Measurements from ENCODE around the gene SPTLC1. TPM values are rescaled to one million over a fixed set of nuclear protein-coding genes. Genes with fewer than 3 reads are reported as not detected.

SPTLC1 gene
- total RNA-seq, 4 donors from 2014 or later: 105 to 115 (median 109) TPM

- H3K27me3 ChIP-seq: no peaks in the 10 kb centered on the region
- H3K36me3 ChIP-seq: peaks cover 80% of the 10 kb centered on the region
- H3K4me1 ChIP-seq: no peaks in the 10 kb centered on the region
- DNase-seq (ENCODE audit: low spot score in 2 of 2): no peak
- no peak overlapping the region for H3K4me3 ChIP-seq
- 75% methylated on average over 2 of the region's 2 CpGs for WGBS
- no peak for TF ChIP-seq EP300 (IDR thresholded peaks at IDR 0.05)
- TF ChIP-seq POLR2A (IDR thresholded peaks at IDR 0.05): no peak
- no peak for TF ChIP-seq POLR2AphosphoS5 (IDR thresholded peaks at IDR 0.05)
- TF ChIP-seq CTCF (IDR thresholded peaks at IDR 0.05): no peak
- no peak overlapping the region for H3K27ac ChIP-seq
- no peaks in the 10 kb centered on the region for H3K9me3 ChIP-seq
Measured at GRCh38 chr9:92044936-92045335, 70.3 kb downstream of the SPTLC1 start.

- 92% methylated on average over 3 of the region's 3 CpGs for WGBS
- Histone ChIP-seq H3K27ac (no peak overlapping the region), H3K4me3 (no peak overlapping the region), H3K9me3 (no peaks in the 10 kb centered on the region), H3K27me3 (no peaks in the 10 kb centered on the region), H3K36me3 (peaks cover 72% of the 10 kb centered on the region), H3K4me1 (no peaks in the 10 kb centered on the region)
- DNase-seq (ENCODE audit: low spot score in 2 of 2): no peak
- TF ChIP-seq CTCF (IDR thresholded peaks at IDR 0.05) (no peak), POLR2AphosphoS5 (IDR thresholded peaks at IDR 0.05) (no peak), POLR2A (IDR thresholded peaks at IDR 0.05) (no peak), EP300 (IDR thresholded peaks at IDR 0.05) (no peak)
Measured at GRCh38 chr9:92043002-92043401, 72.2 kb downstream of the SPTLC1 start.

- no peaks in the 10 kb centered on the region for H3K27me3 ChIP-seq
- no peak overlapping the region for H3K27ac ChIP-seq
- no peak overlapping the region for H3K4me3 ChIP-seq
- H3K36me3 ChIP-seq: peaks cover 75% of the 10 kb centered on the region
- DNase-seq (ENCODE audit: low spot score in 2 of 2): no peak
- H3K4me1 ChIP-seq: no peaks in the 10 kb centered on the region
- no peak for TF ChIP-seq CTCF (IDR thresholded peaks at IDR 0.05)
- no peak for TF ChIP-seq EP300 (IDR thresholded peaks at IDR 0.05)
- TF ChIP-seq POLR2AphosphoS5 (IDR thresholded peaks at IDR 0.05): no peak
- TF ChIP-seq POLR2A (IDR thresholded peaks at IDR 0.05): no peak
- H3K9me3 ChIP-seq: no peaks in the 10 kb centered on the region
- 100% methylated on average over 1 of the region's 1 CpG for WGBS
Measured at GRCh38 chr9:92042260-92042659, 73.0 kb downstream of the SPTLC1 start.

GRCh38 chr9:92036756-92037155 is 78.5 kb downstream of the SPTLC1 start:
- Histone ChIP-seq H3K27me3 (no peaks in the 10 kb centered on the region), H3K4me1 (no peaks in the 10 kb centered on the region), H3K27ac (no peak overlapping the region), H3K36me3 (peaks cover 70% of the 10 kb centered on the region), H3K9me3 (no peaks in the 10 kb centered on the region), H3K4me3 (no peak overlapping the region)
- TF ChIP-seq CTCF (IDR thresholded peaks at IDR 0.05) (no peak), POLR2AphosphoS5 (IDR thresholded peaks at IDR 0.05) (no peak), EP300 (IDR thresholded peaks at IDR 0.05) (no peak), POLR2A (IDR thresholded peaks at IDR 0.05) (no peak)
- no peak for DNase-seq (ENCODE audit: low spot score in 2 of 2)
- WGBS: 87% methylated on average over 2 of the region's 2 CpGs

- WGBS: 91% methylated on average over 5 of the region's 5 CpGs
- no peaks in the 10 kb centered on the region for H3K27me3 ChIP-seq
- peaks cover 68% of the 10 kb centered on the region for H3K36me3 ChIP-seq
- H3K9me3 ChIP-seq: no peaks in the 10 kb centered on the region
- TF ChIP-seq CTCF (IDR thresholded peaks at IDR 0.05) (no peak), POLR2A (IDR thresholded peaks at IDR 0.05) (no peak), EP300 (IDR thresholded peaks at IDR 0.05) (no peak), POLR2AphosphoS5 (IDR thresholded peaks at IDR 0.05) (no peak)
- no peak for DNase-seq (ENCODE audit: low spot score in 2 of 2)
- H3K4me3 ChIP-seq: no peak overlapping the region
- H3K27ac ChIP-seq: no peak overlapping the region
- H3K4me1 ChIP-seq: no peaks in the 10 kb centered on the region
Measured at GRCh38 chr9:92036411-92036746, 78.8 kb downstream of the SPTLC1 start.
